Measurements from ENCODE around the gene TMX3.

The TMX3 gene

DNA sequence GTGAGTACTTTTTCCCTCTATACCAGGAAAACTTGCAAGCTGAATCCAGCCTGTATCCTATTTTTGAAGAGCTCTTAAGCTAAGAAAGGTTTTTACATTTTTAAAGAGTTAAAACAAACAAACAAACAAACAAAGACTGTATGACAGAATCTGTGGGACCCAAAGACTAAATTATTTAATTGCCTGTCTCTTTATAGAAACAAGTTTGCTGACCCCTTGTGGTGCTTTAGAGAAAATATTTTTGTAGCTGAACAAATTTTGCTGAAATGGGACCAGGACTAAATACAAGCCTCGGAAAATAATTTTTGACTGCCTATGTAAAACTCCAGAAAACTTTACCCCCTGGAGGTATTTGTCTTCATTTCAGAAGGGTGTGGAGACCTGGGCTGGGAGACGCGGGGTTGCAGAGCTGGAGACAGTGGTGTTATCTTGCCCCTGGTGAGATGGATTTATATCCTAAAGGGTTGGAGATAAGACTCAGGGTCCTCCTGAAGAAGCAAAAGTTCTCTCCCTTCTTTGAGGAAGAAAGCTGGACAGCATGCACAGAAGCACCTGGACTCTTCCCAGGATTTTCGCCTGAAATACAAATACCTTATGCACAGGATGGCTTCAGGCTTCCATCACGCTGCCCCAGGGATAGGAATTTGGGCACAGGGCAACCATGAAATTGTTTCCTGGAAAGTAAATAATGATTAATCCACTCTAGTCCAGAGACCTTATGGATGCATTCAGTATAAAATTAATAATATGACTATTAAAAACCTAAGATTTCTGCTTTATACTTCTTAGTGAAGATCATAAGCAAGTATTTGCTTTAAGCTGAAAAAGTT is 54.3 kb downstream of the TMX3 start:
- no peaks in the 10 kb centered on the region for H3K4me1 ChIP-seq (ENCODE audit: insufficient read depth, low read length)

DNA sequence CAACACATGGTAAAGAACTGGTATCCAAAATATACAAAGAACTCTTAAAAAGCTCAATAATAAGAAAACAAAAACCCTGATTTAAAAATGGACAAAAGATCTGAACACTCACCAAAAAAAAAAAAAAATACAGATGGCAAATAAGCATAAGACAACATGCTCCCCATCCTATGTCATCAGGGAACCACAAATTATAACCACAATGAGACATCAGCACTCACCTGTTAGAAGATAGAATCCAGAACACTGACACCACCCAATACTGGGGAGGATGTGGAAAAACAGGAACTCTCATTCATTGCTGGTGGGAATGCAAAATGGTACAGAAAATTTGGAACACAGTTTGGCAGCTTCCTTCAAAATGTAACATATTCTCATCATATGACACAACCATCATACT is 66.7 kb downstream of the TMX3 start:
- peaks cover 7% of the 10 kb centered on the region; the same call in 1 of the 2 replicates for H3K4me1 ChIP-seq (ENCODE audit: insufficient read depth, low read length)
- H3K27me3 ChIP-seq (ENCODE audit: insufficient read depth, low read length), result no peaks in the 10 kb centered on the region
- H3K9me3 ChIP-seq (ENCODE audit: insufficient read depth, low read depth, low read length), result no peaks in the 10 kb centered on the region
- no peak overlapping the region for H3K4me3 ChIP-seq (ENCODE audit: low read length)
- no peaks in the 10 kb centered on the region for H3K36me3 ChIP-seq (ENCODE audit: insufficient read depth, low read depth, low read length)
- no peak overlapping the region for H3K27ac ChIP-seq (ENCODE audit: low read length)
- H3K9ac ChIP-seq (ENCODE audit: low read depth, low read length), result no peak overlapping the region

More for the DNA sequence above, 54.3 kb downstream of the TMX3 start:
- H3K9me3 ChIP-seq (ENCODE audit: insufficient read depth, low read depth, low read length), result no peaks in the 10 kb centered on the region
- H3K27ac ChIP-seq (ENCODE audit: low read length), result no peak overlapping the region
- no peak overlapping the region for H3K4me3 ChIP-seq (ENCODE audit: low read length)
- no peaks in the 10 kb centered on the region for H3K36me3 ChIP-seq (ENCODE audit: insufficient read depth, low read depth, low read length)
- H3K27me3 ChIP-seq (ENCODE audit: insufficient read depth, low read length), result no peaks in the 10 kb centered on the region
- H3K9ac ChIP-seq (ENCODE audit: low read depth, low read length), result no peak overlapping the region

DNA sequence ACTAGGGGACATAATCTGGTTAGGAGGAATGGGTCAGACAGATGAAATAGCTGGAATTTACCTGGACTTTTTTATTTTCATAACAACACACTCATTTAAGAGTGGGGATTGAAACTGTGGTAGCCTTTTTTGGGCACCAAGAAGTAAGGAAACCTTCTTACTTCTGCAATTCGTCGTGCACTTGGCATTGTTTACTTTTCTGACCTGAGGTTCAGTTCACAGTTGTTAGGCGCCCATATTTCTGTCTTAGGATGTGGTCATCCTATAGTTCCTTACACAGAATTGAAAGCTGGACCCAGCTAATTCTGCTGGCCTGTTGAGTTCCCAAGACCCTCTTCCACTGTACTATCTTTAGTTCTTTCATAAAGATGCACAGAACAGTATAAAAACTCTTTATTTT is 72.9 kb downstream of the TMX3 start:
- Histone ChIP-seq H3K9ac (ENCODE audit: low read depth, low read length) (no peak overlapping the region), H3K4me1 (ENCODE audit: insufficient read depth, low read length) (no peaks in the 10 kb centered on the region), H3K27me3 (ENCODE audit: insufficient read depth, low read length) (no peaks in the 10 kb centered on the region), H3K9me3 (ENCODE audit: insufficient read depth, low read depth, low read length) (no peaks in the 10 kb centered on the region), H3K27ac (ENCODE audit: low read length) (no peak overlapping the region), H3K36me3 (ENCODE audit: insufficient read depth, low read depth, low read length) (no peaks in the 10 kb centered on the region), H3K4me3 (ENCODE audit: low read length) (no peak overlapping the region)

DNA sequence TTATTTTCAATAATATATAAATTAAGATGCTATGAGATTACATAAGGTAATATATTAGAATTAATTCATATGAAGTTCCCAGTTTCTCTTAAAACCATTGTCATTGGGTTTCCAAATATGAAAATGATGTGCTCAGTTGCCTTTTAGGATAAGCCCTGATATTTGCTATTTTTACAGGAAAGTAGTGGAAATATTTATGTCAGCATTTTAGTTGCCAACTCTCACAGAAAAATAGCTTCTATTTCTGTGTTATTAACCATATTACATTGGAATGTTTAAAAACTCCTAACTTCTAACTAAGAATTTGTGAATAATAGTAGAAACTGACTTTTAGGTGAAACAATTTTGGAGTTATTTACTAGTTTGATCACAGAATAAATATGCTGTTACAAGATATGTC is 74.0 kb downstream of the TMX3 start:
- H3K4me1 ChIP-seq (ENCODE audit: insufficient read depth, low read length), result no peaks in the 10 kb centered on the region
- H3K27ac ChIP-seq (ENCODE audit: low read length), result no peak overlapping the region
- H3K9ac ChIP-seq (ENCODE audit: low read depth, low read length), result no peak overlapping the region
- H3K9me3 ChIP-seq (ENCODE audit: insufficient read depth, low read depth, low read length), result no peaks in the 10 kb centered on the region; the same call in 1 of the 2 replicates
- no peak overlapping the region for H3K4me3 ChIP-seq (ENCODE audit: low read length)
- H3K27me3 ChIP-seq (ENCODE audit: insufficient read depth, low read length), result no peaks in the 10 kb centered on the region
- no peaks in the 10 kb centered on the region for H3K36me3 ChIP-seq (ENCODE audit: insufficient read depth, low read depth, low read length)

DNA sequence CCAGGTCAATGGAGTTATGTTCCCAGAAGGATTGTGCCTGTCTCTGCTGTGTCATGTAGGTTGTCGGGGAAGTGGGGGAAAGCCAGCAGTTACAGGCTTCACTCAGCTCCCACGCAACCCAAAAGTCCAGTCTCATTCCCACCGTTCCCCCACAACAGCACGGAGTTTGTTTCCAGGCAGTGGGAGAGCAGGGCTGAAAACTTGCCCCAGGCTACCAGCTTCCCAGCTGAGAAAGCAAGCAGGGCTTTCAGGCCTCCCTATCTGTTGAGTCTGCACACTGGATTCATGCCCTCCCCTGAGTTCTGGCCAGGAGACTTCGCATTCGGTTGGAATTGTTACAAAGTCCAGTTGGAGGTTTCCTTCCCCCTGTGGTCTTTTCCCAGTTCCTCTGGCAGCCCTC is 76.3 kb downstream of the TMX3 start:
- Histone ChIP-seq H3K36me3 (ENCODE audit: insufficient read depth, low read depth, low read length) (no peaks in the 10 kb centered on the region), H3K9me3 (ENCODE audit: insufficient read depth, low read depth, low read length) (no peaks in the 10 kb centered on the region; the same call in 1 of the 2 replicates), H3K27me3 (ENCODE audit: insufficient read depth, low read length) (no peaks in the 10 kb centered on the region), H3K27ac (ENCODE audit: low read length) (no peak overlapping the region), H3K4me1 (ENCODE audit: insufficient read depth, low read length) (no peaks in the 10 kb centered on the region), H3K4me3 (ENCODE audit: low read length) (no peak overlapping the region), H3K9ac (ENCODE audit: low read depth, low read length) (no peak overlapping the region)

DNA sequence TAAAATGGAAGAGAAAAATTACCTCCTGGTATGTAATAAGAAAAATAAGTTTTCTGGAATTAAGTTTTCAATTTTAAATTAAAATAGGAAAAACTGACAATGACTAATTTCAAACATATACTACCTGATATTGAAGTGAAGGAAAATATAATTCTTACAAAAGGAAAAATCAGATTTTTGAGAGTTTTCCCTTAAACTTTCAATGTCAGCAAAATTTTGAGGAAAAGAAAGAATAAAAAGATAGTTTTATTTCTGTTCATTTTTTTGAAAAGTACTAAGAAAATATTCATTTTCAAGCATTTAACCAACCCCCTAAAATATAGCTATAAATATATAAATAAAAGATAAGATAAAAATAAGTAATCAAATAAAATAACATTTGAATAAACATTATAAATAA is 87.1 kb downstream of the TMX3 start:
- Histone ChIP-seq H3K27ac (ENCODE audit: low read length) (no peak overlapping the region), H3K9ac (ENCODE audit: low read depth, low read length) (no peak overlapping the region), H3K4me1 (ENCODE audit: insufficient read depth, low read length) (no peaks in the 10 kb centered on the region), H3K4me3 (ENCODE audit: low read length) (no peak overlapping the region), H3K27me3 (ENCODE audit: insufficient read depth, low read length) (no peaks in the 10 kb centered on the region), H3K9me3 (ENCODE audit: insufficient read depth, low read depth, low read length) (no peaks in the 10 kb centered on the region), H3K36me3 (ENCODE audit: insufficient read depth, low read depth, low read length) (no peaks in the 10 kb centered on the region)

All from iPS-20b (cell line).